Right kidney (tissue), 1 donor: ENCODE results near the gene SHC2.
"Not testable (repeated sequence)": the region's sequence is repeated elsewhere in the genome, so short reads cannot be mapped to it uniquely, and the experiment has no call there.

Source experiments
- DNase-seq: peaks from one replicate; pipeline ENCODE4 v3.0.0-alpha.2; 2016

Gene SHC2

DNA sequence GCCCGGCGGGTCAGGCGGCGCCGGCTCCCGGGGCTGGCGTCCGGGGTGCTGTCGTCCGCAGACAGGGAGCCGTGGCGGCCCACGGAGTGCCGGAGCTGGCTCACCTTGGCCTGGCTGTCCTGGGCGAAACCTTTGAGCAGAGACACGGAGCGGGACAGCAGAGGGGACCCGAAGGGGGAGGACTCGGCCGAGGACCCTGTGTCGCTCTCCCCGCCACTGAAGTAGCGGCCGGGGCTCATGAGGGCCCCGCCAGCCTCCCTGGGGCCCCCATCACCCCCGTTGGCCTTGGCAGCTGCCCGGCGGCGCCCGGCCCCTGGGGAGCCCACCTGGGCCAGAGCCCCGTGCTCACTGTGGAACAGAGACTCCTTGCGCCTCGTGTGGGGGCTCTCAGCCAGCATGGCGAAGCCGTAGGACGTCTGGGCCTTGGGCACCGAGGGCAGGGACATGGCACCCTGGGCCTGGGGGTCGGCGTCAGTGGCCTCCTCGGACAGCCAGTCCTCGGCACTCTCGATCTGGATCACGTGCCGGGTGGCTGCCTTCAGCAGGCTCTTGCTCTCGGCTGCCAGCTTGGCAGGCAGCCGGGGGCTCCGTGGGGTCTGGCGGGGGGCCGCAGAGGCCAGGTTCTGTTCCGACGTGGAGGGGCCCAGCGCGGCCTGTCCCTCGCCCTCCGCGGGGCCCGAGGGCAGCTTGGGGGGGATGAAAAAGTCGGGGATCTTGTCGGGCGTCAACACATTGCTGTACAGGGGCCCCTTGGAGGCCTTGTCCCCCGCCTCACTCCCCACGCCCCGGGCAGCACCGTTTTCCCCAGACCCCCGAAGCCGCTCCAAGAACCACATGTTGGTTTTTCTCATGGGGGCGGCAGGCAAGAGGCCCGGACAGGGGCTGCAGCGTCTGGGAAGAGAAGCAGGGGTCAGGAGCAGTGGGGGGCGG, 53.1 kb downstream of the SHC2 start:
- DNase-seq, result no peak

- peak; percentile 37 for DNase-seq
These were observed 53.8 kb downstream of the SHC2 start for GRCh38 chr19:406971-407510.

DNA sequence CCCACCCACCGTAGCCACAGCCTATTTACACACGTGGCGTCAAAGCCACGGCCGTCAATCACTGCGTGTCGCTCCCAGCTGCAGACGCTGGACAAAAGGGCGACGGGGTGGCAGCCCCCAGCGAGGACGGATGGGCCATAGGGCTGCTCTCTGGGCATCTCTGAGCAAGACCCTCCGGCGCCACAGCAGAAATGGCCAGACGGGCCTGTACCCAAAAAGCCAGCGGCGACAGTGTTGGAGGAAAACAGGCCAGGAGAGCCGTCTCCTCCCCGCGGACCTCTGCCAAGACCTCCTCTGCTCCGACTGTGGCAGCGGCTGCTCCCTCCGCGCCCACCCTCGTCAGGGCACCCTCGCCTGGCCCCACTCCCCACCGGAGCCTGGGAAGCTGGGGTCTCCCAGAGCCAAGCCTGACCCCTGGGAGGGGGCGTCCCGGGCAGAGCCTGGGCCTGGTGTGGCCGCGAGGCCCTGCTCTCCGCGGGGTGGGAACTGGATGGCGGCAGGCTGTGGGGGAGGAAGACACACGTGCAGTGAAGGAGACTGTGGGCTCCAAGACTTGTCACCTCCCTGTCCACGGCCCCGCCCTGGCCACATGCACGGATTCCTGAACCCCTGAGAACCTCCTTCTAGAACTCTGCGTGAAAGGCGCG, 54.6 kb downstream of the SHC2 start:
- peak; percentile 58 for DNase-seq

- DNase-seq, result peak; percentile 39
These were observed 55.5 kb downstream of the SHC2 start for GRCh38 chr19:405121-405965.

- DNase-seq, result peak; percentile 32
These were observed 57.4 kb downstream of the SHC2 start for GRCh38 chr19:403221-404027.

DNA sequence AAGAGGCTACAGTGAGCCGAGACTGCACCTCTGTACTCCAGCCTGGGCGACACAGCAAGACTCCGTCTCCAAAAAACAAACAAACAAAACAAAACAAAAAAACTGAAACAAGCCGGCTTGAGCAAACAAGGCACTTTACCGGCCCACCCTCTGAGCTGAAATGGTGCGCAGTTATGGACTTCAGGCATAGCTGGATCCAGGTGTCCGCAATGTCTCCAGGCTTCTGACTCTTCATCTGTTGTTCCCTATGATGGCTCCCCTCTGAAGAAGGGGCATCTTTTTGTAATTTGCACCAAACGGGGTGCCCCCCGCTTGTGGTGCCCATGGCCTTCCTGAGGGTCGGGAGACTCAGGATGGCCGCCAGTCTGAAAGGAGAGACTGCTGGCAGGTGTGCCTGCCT, 58.0 kb downstream of the SHC2 start:
- DNase-seq, result no peak

DNA sequence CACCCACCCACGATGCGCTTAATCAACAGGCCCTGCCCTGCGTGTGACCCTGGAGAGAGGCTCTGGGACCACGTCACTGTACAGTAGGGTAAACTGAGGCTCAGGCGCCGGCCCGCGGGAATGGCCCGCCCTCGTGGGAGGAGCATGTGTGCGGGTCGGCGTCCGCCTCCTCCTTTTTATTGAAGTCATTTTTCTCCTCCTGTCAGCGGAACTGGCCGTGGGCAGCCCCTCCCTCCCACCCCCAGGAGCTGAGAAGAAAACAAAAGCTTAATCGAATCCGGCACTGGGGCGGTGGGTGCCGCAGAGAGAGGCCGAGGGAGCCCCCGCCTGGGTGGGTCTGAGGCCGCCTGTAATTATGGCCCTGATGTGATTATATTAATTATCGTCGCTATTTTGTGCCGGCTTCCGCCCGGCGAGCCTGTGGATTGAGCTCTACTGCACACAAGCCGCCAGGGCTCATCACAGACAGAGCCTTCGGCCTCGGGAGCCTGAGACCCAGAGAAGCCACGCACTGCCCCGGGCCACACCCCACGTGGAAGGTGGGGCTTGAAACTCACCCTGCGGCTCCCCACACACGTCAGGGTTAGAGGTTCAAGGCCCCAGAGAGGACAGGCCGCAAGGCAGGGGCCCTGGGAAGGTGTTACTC, 58.8 kb downstream of the SHC2 start:
- DNase-seq, result peak; percentile 61

DNA sequence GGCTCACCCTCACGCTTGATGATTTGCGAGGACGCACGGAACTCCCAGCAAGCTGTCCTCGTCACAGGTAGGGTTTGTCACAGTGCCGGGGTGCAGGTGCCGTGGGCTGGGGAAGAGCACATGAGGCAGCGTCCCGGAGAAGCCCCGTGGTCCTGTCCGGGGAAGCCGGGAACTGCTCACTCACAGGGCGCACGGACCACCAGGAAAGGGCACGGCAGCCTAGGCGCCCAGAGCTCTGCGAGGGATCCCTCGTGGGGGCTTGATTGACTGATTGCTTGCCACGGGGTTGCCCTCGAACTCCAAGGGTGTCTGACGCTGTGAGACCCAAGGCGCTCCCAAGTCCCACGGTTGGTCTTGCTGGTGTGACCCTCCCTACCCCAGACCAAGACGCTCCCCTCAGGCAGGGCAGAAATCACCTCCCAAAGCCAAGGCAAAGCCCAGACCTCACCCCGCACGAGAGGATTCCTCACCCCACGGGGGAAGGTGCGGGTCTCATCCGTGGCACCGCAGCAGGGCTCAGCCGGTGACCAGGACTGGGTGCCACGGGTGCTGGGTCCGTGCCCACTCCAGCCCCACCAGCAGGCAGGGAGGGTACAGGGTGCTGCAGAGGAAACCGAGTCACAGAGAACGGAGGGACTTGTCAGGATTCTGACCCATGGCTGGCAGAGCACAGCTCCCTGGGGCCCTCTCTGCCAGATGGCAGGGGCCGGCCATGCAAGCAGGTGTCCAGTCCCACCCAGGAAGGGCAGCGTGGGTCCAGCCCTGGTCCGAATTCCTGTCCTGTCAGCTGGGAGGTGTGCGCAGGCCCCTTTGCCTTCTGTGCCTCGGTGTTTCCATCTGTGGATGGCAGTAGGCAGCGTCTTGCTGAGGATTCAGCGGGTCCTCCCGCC, 59.6 kb downstream of the SHC2 start:
- no peak for DNase-seq

DNA sequence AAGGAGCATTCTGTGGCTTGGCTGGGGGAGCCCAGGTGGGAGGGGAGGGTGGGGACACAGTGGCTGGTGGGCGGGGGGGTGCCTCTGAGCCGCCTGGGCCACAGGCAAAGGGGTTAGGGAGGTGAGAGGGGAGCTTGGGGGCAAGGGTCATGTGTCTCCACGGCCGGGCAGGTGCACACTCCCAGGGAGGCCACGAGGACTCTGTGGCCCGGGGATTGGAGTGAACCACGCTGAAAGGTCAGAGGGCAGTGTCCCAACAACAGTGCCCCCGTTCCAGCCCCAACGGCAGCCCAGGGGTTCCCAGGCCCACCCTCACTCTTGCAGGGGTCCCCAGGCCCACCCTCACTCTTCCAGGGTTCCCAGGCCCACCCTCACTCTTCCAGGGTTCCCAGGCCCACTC, 61.5 kb downstream of the SHC2 start:
- DNase-seq, result no peak

DNA sequence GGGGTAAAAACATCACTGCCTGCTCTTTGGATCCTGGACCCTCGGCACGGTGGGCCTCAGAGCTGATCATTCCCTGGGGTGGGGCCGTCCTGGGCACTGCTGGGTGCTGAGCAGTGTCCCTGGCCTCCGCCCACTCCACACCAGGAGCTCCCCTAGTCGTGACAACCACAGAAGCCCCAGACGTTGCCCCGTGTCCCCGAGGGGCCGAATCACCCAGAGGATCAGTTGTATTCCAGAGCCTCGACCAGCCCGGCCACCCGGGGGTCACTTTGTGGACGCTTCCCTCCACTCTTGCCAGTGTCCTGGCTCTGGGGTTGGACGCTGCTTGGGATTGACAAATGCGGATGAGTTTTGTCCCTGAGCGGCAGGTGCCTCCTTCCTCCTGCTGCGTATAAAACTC, 62.1 kb downstream of the SHC2 start:
- DNase-seq, result no peak

DNA sequence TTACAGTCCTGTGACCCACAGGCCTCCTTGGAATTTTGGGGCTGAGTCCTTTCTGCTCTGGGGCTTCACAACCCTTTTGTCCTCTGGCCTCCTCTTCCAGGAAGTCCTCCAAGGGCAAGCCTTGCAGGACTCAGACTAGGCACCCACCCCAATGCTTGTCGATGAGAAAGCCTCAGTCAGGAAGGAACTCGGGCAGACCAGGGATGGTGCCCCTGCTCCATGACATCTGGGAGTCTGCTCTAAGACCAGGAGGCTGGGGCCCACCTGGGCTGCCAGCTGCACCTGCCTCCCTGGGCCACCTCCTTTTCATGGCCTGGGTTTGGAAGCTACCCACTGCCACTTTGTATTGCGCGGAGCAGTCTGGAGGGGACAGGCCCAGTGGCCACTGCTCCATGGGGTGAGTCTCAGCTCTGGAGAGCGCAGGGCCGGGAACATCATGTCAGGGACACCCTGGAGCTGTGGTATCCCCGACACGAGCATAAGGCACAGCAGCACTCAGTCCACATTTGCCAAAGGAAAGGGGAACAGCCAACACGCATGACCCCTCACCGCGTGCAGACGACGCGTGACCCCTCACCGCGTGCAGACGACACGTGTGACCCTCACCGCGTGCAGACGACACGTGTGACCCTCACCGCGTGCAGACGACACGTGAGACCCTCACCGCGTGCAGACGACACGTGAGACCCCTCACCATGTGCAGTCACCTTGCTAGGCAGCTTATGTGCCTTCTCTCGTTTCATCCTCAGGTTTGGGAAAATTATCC, 62.7 kb downstream of the SHC2 start:
- DNase-seq, result no peak

- DNase-seq, result no peak
These were observed 63.5 kb downstream of the SHC2 start for GRCh38 chr19:397321-397720.

- DNase-seq, result no peak
These were observed 65.4 kb downstream of the SHC2 start for GRCh38 chr19:395467-395866.

DNA sequence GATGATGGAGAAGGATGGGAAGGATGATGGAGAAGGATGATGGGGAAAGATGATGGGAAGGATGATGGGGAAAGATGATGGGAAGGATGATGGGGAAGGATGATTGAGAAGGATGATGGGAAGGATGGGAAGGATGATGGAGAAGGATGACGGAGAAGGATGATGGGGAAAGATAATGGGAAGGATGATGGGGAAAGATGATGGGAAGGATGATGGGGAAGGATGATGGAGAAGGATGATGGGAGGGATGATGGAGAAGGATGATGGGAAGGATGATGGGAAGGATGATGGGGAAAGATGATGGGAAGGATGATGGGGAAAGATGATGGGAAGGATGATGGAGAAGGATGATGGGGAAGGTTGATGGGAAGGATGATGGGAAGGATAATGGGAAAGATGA, 66.0 kb downstream of the SHC2 start:
- not testable (repeated sequence) for DNase-seq

- not testable (repeated sequence) for DNase-seq
These were observed 67.3 kb downstream of the SHC2 start for GRCh38 chr19:393560-393959.

DNA sequence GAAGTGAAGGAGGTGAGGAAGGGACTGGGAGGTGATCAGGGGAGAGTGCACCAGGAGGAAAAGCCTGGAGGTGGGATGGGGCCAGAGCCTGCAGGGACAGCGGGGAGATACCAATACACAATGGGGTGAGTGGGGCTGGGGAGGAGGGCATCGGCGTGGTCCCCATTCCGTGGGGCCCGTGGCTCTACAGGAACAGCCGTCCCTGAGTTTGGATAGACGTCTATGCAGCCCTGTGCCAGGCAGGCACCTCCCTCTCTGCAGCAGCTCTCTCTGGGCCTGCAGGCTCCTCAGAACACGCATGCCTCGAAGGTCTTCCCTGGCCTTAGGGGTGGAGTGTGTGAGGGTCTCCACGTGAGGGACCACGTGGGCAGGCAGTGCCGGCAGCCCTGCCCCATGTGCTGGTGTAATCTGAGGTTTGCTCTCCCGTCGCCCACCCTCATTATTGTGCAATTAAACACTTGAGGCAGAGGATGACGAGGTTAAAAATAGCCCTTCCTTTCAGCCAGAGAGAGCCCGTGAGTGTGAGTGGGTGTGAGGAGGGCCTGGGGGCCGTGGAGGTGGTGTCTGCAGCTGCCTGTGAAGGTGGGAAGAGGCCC, 68.4 kb downstream of the SHC2 start:
- DNase-seq, result no peak

GRCh38 chr19:391726-392374, 69.0 kb downstream of the SHC2 start:
- DNase-seq, result no peak

GRCh38 chr19:391207-391557, 69.7 kb downstream of the SHC2 start:
- no peak for DNase-seq
